ENCODE measurements around the gene ADAMTS12. TPM values are rescaled to one million over a fixed set of nuclear protein-coding genes. Genes with fewer than 3 reads are reported as not detected.

ADAMTS12 gene
- polyA plus RNA-seq, 1 donor (not counting 4 experiments of a cell fraction or from before 2014, with no cell fraction given), result 0.49 TPM

DNA sequence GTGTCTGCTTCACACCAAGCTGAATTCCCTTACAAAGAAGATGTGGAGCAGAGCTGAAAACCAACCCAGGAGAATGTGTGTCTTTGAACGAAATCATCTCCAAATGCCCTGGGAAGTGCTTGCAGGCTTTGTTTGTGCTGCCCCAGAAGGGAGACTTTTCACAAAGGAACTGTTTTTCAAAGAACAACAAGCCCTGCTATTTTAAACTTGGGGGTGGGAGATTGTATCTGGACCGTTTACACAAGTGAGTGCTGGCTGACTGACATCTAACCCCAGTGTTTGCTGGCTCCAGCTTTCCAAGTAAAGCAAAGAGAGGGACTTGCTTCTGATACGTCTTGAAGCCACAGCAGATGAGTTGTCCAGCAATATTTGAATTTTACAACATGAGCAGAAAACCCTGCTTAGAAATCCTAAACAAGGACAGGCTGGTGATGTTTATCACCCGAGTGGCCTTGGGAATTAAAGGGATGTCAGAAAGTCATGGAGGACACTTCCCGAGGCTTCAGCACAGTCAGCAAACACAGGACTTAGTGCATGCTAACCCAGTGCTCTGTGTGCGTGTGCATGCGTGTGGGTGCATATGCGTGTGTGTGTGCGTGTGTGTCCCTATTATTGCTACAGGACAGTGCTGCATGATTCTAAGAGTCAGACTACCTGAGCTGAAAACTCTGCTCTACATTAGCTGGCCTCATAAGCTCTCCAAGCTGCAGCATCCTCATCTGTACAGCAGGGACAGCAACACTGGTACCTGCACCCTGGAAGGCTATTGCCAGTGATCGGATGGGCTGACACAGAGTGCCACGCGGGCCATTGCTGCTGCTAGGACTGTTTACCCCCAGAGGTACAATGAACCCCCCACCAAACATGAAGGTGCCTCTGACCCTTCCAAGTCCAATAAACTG lies 1.4 kb downstream of the ADAMTS12 start:
- no peak for FAIRE-seq
- Histone ChIP-seq H3K27ac (ENCODE audit: control insufficient read depth, insufficient read depth, low read length) (no peak overlapping the region), H3K36me3 (ENCODE audit: control insufficient read depth in 2 of 2, extremely low read depth in 1 of 2, insufficient read depth in 2 of 2, low read length in 2 of 2) (no peaks in the 10 kb centered on the region), H3K9ac (ENCODE audit: control insufficient read depth, extremely low read depth, insufficient read depth, low read length) (no peak overlapping the region), H3K4me3 (ENCODE audit: control insufficient read depth in 2 of 3, extremely low read depth in 1 of 3, insufficient read depth in 2 of 3, low read depth in 1 of 3, low read length in 3 of 3) (no peak overlapping the region), H3K9me3 (ENCODE audit: control insufficient read depth, low read depth, low read length) (no peaks in the 10 kb centered on the region), H3K79me2 (ENCODE audit: control insufficient read depth, insufficient read depth, low read length) (no peaks in the 10 kb centered on the region), H3K9me1 (ENCODE audit: control insufficient read depth, extremely low read depth, insufficient read depth, low read length) (no peaks in the 10 kb centered on the region), H3K27me3 (ENCODE audit: control insufficient read depth, extremely low read depth, insufficient read depth, low read length) (peaks cover 30% of the 10 kb centered on the region), H3K4me1 (ENCODE audit: control insufficient read depth, extremely low read depth, insufficient read depth, low read length) (peaks cover 2% of the 10 kb centered on the region), H4K20me1 (ENCODE audit: control insufficient read depth, extremely low read depth, insufficient read depth, low read length) (no peaks in the 10 kb centered on the region), H2AFZ (ENCODE audit: control insufficient read depth, low read length) (no peak overlapping the region), H3K4me2 (ENCODE audit: control insufficient read depth, extremely low read depth, insufficient read depth, low read depth, low read length) (no peak overlapping the region)
- TF ChIP-seq EZH2 (IDR thresholded peaks at IDR 0.05; ENCODE audit: low read length), result no peak
- TF ChIP-seq, protein P1, sequence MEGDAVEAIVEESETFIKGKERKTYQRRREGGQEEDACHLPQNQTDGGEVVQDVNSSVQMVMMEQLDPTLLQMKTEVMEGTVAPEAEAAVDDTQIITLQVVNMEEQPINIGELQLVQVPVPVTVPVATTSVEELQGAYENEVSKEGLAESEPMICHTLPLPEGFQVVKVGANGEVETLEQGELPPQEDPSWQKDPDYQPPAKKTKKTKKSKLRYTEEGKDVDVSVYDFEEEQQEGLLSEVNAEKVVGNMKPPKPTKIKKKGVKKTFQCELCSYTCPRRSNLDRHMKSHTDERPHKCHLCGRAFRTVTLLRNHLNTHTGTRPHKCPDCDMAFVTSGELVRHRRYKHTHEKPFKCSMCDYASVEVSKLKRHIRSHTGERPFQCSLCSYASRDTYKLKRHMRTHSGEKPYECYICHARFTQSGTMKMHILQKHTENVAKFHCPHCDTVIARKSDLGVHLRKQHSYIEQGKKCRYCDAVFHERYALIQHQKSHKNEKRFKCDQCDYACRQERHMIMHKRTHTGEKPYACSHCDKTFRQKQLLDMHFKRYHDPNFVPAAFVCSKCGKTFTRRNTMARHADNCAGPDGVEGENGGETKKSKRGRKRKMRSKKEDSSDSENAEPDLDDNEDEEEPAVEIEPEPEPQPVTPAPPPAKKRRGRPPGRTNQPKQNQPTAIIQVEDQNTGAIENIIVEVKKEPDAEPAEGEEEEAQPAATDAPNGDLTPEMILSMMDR (optimal IDR thresholded peaks at IDR 0.05 in 1 of 3, IDR thresholded peaks at IDR 0.05 in 1 of 3, conservative IDR thresholded peaks at IDR 0.05 in 1 of 3; ENCODE audit: extremely low read depth in 1 of 3, insufficient read depth in 2 of 3, low read length in 3 of 3), result no peak
- dilution Hi-C loops (cut with MboI; ENCODE audit: extremely low pct_ligation_motif_present, low sequenced_read_pairs), result no loop called here
- no peak for DNase-seq (ENCODE audit: low read depth, low spot score)

DNA sequence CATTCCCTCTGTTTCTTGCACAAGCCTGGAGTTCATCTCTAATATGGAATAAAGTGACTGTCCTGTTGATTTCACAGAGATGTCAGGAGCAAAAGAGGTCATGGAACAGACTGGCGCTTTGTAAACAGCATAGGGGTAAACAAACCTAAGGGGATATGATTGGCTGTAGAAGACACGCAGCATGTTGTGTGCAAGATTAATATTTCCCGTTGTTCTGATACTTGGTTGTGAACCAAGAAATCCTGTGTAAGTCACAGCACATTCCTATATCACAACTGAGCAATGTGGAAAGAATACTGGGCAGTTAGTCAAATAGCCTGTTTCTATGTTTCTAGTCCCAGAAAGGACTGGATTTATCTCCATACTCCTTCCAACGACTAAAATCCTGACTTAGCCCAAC lies 3.2 kb downstream of the ADAMTS12 start:
- Histone ChIP-seq H3K79me2 (ENCODE audit: control insufficient read depth, insufficient read depth, low read length) (no peaks in the 10 kb centered on the region), H2AFZ (ENCODE audit: control insufficient read depth, low read length) (no peak overlapping the region), H4K20me1 (ENCODE audit: control insufficient read depth, extremely low read depth, insufficient read depth, low read length) (no peaks in the 10 kb centered on the region), H3K9ac (ENCODE audit: control insufficient read depth, extremely low read depth, insufficient read depth, low read length) (no peak overlapping the region), H3K4me2 (ENCODE audit: control insufficient read depth, extremely low read depth, insufficient read depth, low read depth, low read length) (no peak overlapping the region), H3K4me1 (ENCODE audit: control insufficient read depth, extremely low read depth, insufficient read depth, low read length) (peaks cover 2% of the 10 kb centered on the region), H3K27me3 (ENCODE audit: control insufficient read depth, extremely low read depth, insufficient read depth, low read length) (peaks cover 30% of the 10 kb centered on the region), H3K4me3 (ENCODE audit: control insufficient read depth in 2 of 3, extremely low read depth in 1 of 3, insufficient read depth in 2 of 3, low read depth in 1 of 3, low read length in 3 of 3) (no peak overlapping the region), H3K36me3 (ENCODE audit: control insufficient read depth in 2 of 2, extremely low read depth in 1 of 2, insufficient read depth in 2 of 2, low read length in 2 of 2) (no peaks in the 10 kb centered on the region), H3K27ac (ENCODE audit: control insufficient read depth, insufficient read depth, low read length) (no peak overlapping the region), H3K9me3 (ENCODE audit: control insufficient read depth, low read depth, low read length) (no peaks in the 10 kb centered on the region), H3K9me1 (ENCODE audit: control insufficient read depth, extremely low read depth, insufficient read depth, low read length) (no peaks in the 10 kb centered on the region)
- FAIRE-seq, result no peak
- TF ChIP-seq, protein P1 (optimal IDR thresholded peaks at IDR 0.05 in 1 of 3, IDR thresholded peaks at IDR 0.05 in 1 of 3, conservative IDR thresholded peaks at IDR 0.05 in 1 of 3; ENCODE audit: extremely low read depth in 1 of 3, insufficient read depth in 2 of 3, low read length in 3 of 3), result no peak
- TF ChIP-seq EZH2 (IDR thresholded peaks at IDR 0.05; ENCODE audit: low read length), result no peak
- DNase-seq (ENCODE audit: low read depth, low spot score), result no peak
- dilution Hi-C loops (cut with MboI; ENCODE audit: extremely low pct_ligation_motif_present, low sequenced_read_pairs), result no loop called here
